LNCaP clone FGC (cell line): ENCODE measurements around the gene LTBP2.

Source experiments
- DNase-seq: peaks from one replicate; pipeline ENCODE4 v3.0.0-alpha.2; 2011; ENCODE audit warnings: low read depth
- H3K4me3 ChIP-seq: 2 replicates; pipeline ENCODE4 v1.5.1; 2011; ENCODE audit warnings: mild to moderate bottlenecking, low read depth, low read length, control low read depth
- CTCF ChIP-seq: IDR thresholded peaks from 2 replicates; pipeline ENCODE4 v1.5.1; 2012; ENCODE audit warnings: mild to moderate bottlenecking; ENCODE audit not compliant: control insufficient read depth, insufficient read depth; ENCODE audit errors: extremely low read depth

The LTBP2 gene

GRCh38 chr14:74619672-74620131 is 7.7 kb upstream of the LTBP2 start:
- DNase-seq, result no peak
- no peak for TF ChIP-seq CTCF
- H3K4me3 ChIP-seq, result no peak overlapping the region

- H3K4me3 ChIP-seq, result no peak overlapping the region
- DNase-seq, result peak; percentile 52
Measured at GRCh38 chr14:74618078-74618952, 6.3 kb upstream of the LTBP2 start.

GRCh38 chr14:74616996-74617700 is 5.1 kb upstream of the LTBP2 start:
- DNase-seq, result no peak
- H3K4me3 ChIP-seq, result no peak overlapping the region
- TF ChIP-seq CTCF, result no peak

More at GRCh38 chr14:74618078-74618952, 6.3 kb upstream of the LTBP2 start:
- no peak for TF ChIP-seq CTCF

GRCh38 chr14:74616507-74616906 is 4.5 kb upstream of the LTBP2 start:
- no peak overlapping the region for H3K4me3 ChIP-seq
- TF ChIP-seq CTCF, result no peak
- no peak for DNase-seq

- no peak for DNase-seq
- no peak for TF ChIP-seq CTCF
- no peak overlapping the region for H3K4me3 ChIP-seq
Measured at GRCh38 chr14:74615735-74616134, 3.7 kb upstream of the LTBP2 start.

- DNase-seq, result no peak
- TF ChIP-seq CTCF, result no peak
Measured at GRCh38 chr14:74614508-74615495, 2.8 kb upstream of the LTBP2 start.

More at GRCh38 chr14:74614508-74615495, 2.8 kb upstream of the LTBP2 start:
- H3K4me3 ChIP-seq, result no peak overlapping the region
